GM18499 (cell line): ENCODE data around the gene TTLL10.
"Not testable (repeated sequence)": the region's sequence is repeated elsewhere in the genome, so short reads cannot be mapped to it uniquely, and the experiment has no call there.

ENCODE experiments used
- ATAC-seq: cut with Tn5 transposase; IDR thresholded peaks from one replicate; pipeline ENCODE4 v1.9.1; 2021; ENCODE audit warnings: moderate number of reproducible peaks; ENCODE audit not compliant: insufficient read depth, unreplicated experiment

The TTLL10 gene

DNA sequence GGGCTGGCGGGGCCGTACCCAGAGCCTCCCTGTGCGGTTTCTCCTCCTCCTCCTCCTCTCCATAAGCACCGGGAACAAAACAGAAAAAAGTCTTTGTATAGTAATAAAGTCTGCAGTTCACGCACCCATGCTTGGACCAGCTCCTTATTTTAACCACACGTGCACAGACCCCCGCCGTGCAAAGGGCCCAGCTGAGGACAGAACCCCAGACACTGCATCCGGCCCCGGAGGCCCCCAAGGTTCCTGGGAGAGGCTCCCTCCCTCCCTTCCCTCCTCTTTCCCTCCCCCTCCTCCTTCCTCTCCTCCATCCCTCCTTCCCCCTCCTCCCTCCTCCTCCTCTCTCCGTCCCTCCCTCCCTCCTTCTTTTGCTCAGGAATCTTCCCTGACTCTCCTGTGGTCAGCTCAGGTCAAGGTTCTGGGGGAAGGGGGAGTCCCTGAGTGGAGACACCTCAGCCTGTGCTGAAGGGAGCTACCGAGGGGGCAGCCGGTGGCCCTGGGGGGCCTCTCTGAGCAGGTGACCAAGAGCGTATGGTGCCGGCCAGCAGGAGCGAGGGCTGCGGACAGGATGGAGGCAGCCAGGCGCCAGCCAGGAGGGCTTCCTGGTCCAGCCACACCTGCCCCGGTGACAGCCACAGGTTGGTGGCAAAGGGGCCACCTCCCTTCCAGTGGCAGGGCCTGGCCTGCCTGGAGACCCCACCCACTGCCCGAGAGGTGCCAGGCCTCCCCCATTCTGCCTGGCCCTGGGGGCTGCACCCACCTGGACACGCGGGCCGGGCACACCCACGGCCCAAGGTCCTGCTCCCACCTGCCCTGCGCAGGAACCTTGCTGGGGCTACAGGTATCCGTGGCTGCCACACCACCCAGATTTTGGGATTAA, 3.2 kb upstream of the TTLL10 start:
- ATAC-seq: no peak

DNA sequence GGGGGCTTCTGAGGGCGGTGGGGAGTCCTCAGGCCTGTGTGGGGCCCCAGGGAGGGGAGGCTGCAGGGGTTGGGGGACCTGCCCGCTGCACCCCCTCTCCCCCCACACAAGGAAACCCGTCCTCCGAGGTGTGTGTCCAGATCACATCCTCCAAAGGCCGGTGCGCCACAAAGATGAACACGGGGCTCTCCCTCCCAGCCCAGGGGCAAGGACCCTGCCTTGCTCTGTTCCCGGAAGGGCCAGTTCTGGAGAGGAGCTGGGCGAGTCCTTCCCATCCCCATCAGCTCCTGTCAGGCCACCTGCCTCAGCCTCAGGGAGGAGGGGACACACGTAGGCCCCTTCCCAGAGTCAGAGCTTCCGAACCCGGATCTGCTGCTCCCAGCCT, 2.5 kb upstream of the TTLL10 start:
- ATAC-seq: no peak

DNA sequence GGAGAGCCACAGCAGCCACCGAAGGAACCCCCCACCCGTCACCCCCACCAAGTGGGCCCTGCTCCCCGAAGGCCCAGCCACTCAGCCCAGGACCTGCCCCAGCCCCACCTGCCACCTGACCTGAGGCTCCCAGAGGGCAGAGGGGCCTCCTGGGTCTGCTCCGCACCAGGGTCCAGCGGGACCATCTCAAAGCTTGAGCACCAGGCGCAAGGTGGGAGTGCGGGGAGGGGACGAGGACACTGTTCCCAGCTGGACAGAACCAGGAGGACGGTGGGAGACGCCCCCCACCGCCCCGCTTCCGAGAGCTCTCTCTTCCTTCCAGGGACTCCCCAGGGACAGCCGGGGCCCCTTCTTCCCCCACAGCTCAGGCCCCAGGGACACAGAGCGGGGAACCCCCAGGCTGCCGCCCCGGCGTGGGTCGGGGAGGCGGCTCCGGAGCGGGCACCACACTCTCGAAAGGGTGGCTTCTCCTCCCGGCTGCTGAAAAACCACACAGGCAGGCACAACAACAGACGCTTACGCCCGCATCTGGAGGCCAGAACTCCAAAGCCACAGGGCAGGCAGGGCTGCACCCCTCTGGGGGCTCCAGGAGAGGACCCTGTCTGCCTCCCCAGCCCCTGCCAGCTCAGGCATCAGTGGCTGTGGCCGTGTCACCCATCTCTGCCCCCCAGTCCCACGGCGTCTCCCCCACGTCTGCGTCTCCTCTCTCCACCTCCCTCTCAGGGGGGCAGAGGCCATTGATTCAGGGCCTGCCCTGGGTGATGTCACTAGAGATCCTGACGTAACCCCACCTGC, 1.9 kb upstream of the TTLL10 start:
- no peak for ATAC-seq

DNA sequence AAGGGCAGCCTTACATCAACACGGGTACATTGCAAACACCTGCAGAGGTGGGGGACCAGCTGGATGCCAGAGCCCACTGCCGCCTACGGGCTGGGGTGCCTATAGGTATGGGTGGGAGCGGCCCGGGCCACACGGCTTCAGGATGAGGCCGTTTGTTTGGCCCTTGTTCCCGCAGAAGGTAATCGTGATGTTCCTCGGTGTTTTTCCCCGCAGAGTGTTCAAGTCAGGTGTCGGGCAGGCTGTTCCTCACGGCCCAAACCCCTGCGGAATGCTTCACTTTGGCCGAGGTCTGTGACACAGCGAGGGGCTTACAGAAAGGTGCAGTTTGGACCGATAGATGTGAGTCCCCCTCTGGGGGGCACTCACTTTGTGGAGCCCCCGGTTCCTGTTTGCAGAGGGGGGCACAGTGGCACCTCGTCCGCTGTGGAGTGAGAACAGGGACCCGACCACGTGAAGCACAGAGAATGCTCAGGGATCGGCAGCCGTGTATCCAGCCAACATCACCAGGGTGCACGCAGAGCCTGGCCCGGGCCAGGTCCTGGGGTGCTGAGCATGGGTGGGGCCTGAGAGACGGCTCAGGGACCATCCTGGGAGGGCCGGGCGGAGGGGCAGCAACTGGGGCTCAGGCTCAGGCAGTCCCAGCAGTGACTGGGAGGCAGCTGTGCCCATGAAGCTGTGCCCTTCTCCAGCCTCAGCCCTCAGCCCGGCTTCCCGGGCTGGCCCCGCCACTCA, 453 bp upstream of the TTLL10 start:
- no peak for ATAC-seq

DNA sequence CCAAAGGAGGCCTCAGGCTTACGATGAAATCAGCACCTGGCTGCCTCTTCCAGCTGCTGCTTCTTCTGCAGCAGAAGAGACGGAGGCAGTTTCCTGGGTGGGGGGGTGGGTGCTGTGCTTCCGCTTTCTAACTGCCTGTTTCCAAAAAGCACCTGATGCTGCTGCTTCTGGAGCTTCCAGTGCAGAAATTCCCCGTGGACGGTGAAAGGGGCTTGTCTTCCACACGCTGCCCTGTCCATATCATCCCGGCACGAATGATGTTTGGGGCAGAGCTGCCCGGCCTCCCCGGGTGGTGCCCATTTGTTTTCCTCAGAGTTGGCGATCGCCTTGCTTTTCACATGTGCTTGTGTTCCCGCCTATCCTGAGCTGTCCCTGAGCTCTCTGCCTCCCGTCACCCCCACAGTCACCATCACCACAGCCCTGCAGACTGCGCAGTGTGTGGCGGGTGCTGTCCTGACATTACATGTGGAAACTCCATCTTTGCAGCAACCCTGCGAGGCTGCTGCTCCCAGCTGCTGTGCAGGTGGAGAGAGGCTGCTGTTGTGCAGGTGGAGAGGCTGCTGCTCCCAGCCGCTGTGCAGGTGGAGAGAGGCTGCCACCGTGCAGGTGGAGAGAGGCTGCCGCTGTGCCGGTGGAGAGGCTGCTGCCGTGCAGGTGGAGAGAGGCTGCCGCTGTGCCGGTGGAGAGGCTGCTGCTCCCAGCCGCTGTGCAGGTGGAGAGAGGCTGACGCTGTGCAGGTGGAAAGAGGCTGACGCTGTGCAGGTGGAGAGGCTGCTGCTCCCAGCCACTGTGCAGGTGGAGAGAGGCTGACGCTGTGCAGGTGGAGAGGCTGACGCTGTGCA, 1.8 kb downstream of the TTLL10 start:
- no peak for ATAC-seq

DNA sequence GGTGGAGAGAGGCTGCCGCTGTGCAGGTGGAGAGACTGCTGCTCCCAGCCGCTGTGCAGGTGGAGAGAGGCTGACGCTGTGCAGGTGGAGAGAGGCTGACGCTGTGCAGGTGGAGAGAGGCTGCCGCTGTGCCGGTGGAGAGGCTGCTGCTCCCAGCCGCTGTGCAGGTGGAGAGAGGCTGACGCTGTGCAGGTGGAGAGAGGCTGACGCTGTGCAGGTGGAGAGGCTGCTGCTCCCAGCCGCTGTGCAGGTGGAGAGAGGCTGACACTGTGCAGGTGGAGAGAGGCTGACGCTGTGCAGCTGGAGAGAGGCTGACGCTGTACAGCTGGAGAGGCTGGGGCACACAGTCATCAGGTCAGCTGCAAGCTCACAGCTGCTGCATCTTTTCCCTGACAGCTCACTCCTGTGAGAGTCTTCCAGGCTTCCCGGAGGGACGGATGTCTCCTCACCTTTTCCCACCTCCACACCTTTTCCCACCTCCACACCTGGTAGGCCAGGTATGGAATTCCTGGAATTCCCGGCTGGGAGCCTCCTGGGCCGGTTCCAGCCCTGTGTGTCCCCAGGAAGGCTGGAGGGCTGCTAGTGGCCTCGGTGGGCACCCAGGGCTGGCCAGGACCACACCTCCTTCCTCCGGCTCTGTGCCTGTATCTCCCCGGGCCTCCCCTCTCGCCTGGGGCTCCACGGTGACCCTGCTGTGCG, 2.5 kb downstream of the TTLL10 start:
- ATAC-seq: not testable (repeated sequence)

DNA sequence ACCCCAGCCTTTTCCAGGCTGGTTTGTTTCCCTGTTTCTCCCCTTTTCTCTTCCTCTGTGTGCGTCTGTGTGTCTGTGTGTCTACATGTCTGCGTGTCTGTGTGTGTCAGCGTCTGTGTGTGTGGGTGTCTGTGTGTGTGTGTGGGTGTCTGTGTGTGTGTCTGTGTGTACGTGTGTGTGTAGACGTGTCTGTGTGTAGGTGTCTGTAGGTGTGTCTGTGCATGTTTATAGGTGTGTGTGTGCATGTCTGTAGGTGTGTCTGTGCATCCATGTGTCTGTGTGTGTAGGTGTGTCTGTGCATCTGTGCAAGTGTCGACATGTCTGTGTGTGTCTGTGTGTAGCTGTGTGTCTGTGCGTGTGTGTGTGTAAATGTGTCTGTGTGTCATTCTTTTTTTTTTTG, 3.3 kb downstream of the TTLL10 start:
- no peak for ATAC-seq

DNA sequence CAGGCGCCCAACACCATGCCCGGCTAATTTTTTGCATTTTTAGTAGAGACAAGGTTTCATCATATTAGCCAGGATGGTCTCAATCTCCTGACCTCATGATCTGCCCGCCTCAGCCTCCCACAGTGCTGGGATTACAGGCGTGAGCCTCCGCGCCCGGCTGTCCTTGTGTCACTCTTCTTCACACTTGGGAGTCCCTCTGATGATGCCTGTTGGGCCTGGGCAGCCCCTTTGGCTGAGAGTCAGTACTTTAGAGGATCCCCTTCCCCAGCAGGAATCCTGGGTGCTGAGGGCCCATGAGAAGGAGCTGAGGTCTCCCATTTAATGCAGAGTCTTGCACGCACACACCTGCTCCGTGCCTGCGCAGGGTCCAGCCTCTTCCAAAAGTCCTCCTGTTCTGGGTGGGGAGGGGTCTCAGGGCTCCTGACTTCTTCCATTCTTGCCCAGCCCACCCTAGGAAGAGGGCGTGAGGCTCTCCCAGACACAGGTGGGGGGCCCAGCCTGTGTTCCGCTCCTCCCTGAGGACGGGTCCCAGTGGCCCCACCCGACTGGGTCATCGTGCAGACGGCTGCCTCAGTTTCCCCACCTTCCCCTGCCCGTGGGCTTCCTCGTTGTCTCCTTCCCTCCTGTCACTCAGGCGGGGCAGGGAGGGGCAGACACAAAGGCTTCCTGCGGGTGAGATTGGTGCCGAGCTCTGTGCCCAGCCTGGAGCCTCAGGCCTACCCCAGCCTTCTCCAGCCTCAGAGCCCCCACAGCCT, 3.9 kb downstream of the TTLL10 start:
- no peak for ATAC-seq

DNA sequence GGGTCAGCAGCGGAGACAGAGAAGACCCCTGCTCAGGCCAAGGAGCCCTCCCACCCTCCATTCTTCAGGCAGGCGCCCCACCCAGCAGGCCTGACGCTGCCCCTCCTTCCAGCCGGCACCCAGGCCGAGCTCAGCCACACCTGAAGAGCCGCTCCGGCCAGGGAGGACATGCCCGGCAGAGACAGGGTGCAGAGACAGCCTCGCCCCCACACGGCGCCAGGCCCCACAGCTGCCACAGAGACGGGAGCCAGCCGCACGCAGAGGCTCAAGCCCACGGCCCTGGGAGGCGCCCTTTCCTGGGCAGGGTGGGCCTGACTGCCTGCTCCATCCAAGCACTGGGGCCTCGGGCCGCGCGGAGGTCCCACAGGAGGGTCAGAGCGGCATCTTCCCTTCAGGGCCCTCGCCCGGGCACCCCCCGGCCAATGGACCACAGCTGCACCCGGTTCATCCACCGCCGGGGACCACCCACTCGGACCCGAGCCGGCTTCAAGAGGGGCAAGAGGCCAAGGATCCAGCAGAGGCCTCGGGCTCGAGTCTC, 5.2 kb downstream of the TTLL10 start:
- no peak for ATAC-seq

DNA sequence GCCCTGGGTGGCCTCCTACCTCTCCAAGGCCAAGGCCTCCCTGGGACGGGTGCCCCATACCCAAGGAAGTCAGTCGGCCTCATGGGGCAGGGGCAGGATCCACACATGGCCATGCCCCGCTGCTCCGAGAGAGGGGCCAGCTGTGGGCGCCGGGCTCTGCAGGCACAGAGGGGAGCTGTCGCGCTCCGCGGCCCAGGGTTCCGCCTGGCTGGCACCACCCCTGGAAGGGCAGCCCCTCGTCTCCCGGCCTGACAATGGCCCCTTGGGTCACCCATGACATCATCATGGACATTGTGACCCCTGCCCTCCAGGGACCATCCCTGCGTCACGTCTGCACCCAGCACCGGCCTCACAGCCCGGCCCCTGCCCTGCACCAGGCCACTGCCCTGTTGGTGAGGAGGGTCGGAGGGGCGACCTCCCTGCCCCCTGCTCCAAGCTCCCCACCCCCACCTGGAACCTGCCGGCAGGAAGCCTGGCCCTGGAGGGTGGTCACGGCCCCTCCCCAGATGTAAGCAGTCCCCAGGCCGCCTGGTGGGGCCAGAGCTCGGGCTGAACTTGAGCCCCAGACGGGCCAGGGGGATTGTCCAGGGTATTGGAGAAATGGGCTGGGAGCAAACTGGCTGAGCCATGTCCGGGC, 5.8 kb downstream of the TTLL10 start:
- no peak for ATAC-seq

DNA sequence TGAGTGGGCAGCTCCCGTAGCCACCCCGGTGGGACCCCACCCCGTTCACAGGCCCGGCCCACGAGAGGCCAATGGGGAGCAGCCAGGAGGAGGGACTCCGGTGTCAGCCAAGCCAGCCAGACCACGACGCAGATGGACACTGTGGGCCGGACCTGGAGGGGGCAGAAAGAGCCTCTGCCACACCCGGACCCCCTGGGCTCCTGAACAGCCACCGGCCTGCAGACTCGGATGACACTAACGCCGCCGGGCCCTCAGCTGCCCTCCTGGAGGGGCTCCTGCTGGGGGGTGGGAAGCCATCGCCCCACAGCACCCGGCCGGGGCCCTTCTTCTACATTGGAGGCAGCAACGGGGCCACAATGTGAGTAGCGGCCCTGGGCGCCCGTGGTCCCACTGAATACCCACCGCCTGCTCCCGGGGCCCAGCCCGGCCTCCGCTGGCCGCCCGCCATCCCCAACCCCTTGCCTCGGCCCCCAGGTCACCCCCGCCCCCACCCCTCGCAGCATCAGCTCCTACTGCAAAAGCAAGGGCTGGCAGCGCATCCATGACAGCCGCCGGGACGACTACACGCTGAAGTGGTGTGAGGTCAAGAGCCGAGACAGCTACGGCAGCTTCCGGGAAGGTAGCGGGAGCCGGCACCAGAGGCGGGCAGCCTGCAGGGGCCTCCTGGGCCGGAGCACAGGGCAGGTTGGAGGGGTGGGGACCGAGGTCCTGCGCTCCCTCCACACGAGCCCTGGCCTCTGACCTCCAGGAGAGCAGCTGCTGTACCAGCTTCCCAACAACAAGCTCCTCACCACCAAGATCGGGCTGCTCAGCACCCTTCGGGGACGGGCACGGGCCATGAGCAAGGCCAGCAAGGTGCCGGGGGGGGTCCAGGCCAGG, 6.5 kb downstream of the TTLL10 start:
- no peak for ATAC-seq

DNA sequence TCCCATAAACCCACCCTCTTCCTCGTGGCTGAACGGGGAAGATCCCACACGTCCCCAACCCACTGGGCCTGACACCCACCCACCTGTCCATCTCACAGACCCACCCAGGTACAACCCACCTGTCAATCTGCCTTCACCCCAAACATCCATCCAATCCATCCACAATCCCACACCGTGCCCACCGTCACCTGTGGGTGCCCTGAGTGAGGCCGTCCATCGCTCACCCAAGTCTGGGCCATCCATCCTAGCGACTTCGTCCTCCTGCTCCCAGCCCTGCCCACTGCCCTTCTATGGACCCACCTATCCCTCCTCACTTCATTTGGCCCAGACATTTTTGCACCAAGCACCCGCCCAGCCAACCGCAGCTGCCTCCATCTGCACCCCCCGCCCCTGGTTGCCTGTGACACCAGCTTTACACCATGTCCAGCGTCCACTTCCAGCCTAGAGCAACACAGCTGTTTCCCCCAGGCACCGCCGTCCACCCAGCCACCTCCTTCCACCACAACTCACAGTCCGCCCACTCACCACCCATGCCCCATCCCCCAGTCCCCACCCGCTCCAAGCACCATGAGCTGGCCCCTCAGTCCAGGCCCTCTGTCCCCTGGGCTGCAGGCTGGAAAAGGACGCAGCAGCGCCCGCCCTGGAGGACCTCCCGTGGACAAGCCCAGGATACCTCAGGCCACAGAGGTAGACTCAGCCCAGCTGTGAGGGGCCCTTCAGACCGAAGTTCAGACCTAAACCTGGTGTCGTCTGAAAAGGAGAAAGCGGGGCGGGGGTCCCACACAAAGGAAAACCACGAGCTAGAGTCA, 7.7 kb downstream of the TTLL10 start:
- ATAC-seq: no peak

DNA sequence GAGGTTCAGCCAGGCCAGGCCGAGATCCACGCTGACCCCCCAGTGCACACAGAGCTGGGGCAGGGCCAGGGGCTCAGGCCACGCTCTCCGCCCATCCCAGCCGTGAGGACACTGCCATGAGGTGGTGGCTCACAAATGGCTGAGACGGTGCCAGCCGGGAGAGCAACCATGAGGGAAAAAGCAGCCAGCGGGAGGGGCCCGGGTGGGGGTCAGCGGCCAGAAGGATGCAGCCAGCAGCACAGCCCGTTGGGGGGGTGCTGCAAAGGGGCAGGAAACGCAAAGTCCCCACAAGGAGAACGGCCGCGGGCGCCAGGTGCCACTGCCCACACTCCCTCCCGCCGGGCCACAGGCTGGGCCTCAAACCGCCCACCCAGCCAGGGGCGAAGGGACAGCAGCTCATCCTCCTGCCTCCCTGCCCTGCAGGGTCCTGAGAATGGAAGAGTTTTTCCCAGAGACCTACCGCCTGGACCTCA, 8.3 kb downstream of the TTLL10 start:
- no peak for ATAC-seq

DNA sequence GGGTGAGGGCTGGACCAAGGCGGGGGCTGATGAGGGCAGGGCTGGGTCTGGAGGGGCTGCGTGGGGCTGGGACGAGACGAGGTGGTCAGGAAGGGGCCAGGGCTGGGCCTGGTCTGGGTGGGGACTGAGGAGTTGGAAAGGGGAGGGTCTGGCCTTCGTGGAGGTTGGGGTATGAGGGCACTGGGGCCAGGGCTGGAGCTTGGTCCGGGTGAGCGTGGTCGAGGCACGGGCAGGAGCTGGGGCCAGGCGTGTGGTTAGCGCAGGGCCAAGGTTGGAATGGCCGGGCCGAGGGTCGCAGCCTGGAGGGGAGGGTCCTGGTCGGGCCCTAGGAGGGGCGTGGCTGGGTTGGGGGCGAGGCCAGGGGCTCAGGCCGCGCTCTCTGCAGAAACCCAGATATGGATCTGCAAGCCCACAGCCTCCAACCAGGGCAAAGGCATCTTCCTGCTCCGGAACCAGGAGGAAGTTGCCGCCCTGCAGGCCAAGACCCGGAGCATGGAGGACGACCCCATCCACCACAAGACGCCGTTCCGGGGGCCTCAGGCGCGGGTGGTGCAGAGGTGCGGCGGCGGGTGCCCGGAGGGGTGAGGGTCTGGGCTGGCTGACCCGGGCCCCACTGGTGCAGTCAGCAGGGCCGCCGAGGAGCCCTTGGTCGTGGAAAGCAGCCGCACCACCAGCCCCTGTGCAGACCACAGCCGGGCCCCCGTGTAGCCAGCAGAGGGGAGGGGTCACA, 9.0 kb downstream of the TTLL10 start:
- no peak for ATAC-seq

DNA sequence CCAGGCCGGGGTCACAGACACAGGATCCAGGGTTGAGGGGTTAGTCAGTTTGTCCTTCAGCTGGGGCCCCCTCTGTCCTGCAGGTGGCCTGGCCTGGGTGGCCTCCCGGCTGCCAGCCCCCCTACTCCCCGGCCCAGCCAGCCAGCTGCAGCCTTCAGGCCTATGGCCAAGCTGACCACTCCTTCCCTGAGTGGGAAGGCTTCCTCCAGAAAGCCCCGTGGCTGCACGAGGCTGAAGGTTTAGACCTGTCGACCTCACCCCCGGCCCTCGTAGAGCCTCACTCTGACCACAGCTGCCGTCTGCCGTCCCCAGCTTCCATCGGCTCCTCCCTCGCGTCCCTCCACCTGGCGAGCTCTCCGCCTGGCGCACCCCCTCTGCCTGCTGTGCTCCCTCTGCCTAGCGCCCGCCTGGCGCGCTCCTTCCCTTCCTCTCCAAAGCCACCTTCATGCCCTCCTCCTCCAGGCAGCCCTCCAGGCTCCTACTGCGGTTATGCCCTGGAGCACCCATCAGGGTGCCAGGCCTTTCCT, 9.6 kb downstream of the TTLL10 start:
- no peak for ATAC-seq
